ENCODE measurements around the gene MEIOB.
"Not testable (repeated sequence)": the region's sequence is repeated elsewhere in the genome, so short reads cannot be mapped to it uniquely, and the experiment has no call there.

The MEIOB gene

DNA sequence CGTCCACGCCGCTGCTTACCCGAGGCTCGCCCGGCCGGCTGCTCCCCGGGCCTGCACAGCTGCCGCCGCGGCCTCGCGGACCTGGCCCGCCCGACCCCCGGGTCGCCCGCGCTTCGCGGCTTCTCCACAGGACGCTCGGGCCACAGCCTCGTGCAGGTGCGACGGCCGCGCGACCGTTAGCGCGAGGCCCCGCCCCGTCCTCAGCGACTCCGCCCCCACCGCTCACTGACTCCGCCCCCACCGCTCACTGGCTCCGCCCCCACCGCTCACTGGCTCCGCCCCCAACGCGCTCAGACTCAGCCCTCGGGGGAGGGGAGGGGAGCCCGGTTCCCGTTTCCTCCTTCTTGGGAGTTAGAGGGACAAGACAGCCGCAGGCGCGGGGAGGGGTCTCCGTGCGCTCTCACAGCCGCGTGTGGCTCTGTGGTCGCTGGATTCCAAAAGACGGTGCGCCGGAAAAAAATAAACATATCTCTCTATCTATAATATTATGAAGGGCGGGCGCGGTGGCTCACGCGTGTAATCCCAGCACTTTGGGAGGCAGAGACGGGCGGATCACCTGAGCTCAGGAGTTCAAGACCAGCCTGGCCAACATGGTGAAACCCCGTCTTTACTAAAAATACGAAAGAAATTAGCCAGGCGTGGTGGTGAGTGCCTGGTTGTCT, at the start of gene MEIOB:
MEIOB (minus strand) TSS at position 191 of the 662 bp plus-strand sequence. CDS start 3,989 bp downstream, outside the sequence.
- no peak for DNase-seq

- no peak for DNase-seq
These were observed 48.8 kb upstream of the MEIOB start for GRCh38 chr16:1920727-1921171.

DNA sequence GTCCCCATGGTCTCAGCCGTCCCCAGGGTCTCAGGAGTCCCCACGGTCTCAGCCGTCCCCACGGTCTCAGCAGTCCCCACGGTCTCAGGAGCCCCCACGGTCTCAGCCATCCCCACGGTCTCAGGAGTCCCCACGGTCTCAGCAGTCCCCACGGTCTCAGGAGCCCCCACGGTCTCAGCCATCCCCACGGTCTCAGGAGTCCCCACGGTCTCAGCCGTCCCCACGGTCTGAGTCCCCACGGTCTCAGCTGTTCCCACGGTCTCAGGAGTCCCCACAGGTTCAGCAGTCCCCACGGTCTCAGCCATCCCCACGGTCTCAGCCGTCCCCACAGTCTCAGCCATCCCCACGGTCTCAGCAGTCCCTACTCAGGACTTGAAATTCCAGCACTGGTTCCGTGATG, 48.2 kb upstream of the MEIOB start:
- DNase-seq = not testable (repeated sequence)

DNA sequence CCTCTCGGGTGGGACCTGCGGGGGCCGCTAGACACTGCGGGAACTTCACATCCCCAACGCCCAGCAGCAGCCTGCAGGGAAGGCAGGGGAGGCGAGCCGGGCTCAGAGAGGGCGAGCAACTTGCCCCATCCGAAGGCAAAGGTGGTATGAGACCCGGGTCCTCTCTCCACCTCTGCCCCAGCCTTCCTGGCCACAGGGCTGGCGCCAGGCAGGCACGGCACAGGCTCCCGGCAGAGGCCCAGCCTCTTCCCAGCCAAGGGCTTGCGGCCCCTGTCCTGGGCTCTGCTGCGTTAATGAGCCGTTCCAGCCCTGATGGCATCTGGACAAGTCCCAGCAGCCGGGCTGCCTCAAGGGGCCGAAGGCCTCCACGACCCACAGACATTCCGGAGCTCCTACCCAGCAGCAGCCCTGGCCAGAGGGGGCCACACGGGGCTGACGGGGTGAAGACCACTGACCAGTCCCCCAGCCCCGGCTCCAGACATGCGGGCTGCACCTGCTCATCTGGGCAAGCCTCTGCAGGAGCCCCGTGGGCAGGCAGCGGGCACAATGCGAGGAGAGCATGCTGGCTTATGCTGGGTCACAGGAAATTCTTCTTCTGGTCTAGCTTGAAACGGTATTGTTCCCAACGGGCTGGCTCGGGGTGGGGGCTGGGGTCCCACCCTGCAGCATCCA, 47.5 kb upstream of the MEIOB start:
- DNase-seq = no peak

DNA sequence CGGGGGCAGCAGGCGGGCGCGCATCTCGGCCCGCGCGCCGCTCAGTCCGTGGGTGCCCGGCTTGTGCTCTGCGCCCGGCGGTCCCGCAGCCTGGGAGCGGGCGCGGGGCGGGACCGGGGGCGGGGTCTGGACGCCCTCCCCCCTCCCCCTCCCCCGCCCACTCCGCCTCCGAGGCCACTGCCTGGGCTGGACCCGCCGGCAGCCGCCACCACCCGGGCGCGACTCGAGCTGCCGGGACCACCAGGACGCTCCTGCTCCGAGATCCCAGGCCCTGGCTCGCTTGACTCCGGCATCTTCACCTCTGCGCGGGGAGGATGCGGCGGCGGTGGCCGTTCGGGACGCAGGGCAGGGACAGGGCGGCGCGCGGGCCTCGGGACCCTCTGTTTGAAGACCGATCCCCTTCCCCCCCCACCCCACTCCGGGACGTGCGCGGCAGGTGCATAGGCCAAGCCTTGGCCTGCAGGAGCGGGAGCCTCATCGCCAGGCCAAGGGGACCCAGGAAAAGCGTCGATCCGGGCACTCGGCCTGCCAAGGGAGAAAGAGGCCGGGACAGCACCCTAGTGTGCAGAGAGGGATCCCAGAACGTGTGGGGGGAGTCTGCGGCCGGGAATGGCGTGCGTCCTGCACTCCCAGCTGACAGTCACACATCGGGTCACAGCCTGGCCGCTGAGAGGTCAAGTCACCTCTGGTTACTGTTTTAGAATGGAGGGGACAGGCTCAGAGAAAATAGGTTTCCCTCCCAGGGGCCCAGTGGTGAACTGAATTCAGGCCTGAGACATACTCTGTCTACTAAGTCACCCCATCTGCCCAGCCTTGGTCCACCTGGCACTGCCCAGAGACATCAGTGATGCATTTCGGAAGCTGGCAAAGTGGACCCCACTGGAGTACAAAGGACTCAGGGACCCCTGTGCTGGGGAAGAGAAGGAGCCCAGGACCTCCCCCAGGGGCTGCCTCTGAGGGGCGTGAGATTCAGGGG, 46.7 kb upstream of the MEIOB start, which contains the start of gene HS3ST6:
HS3ST6 (minus strand) TSS at position 65 of the 976 bp plus-strand sequence. CDS start 92 bp downstream, outside the sequence.
- DNase-seq = no peak

DNA sequence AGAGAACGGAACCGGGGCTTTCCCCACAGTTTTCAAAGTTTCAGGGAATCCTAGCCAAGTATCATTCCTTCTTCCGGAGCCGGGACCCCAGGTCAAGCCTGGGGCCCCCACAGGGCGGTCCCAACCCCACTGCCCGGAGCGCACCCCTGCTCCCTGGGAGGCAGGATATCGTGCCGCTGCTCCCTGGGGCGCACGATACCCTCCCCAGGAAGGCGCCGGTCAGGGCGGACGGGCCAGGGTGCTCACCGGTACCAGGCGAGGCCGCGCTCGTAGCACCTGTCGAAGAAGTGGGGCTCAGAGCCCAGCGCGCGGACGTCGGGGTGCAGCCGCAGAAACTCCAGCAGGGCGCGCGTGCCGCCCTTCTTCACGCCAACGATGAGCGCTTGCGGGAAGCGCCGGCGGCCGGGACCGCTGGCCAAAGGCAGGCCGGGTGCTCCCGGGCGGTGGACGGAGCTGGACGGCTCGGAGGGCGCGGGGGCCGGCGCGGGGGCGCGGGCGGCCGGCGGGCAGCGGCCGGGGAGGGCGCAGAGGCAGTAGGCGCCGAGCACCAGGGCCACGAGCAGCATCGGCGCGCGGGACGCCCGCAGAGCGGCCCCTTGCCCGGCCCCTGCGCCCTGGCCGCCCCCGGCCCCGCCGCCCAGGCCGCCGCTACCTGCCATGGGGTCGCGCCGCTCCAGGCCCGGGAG, 45.8 kb upstream of the MEIOB start:
- DNase-seq = no peak

- no peak for DNase-seq
These were observed 45.2 kb upstream of the MEIOB start for GRCh38 chr16:1917056-1917664.

DNA sequence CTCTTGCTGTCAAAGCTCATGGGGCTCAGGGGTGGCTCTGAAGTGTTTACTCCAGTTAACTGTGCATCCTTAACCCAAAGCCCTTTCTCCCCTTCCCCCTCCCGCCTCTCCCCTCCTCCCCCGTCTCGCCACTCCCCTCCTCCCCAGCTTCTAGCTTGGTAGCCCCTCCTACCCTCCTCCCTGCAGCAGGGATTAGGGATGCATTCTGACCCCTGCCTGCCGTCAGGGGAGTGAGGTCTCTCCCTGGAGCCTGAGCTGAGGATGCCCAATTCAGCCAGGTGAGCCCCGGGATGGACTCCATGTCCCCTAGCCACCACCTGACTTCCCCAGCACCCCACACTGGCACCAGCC, 44.7 kb upstream of the MEIOB start:
- DNase-seq = no peak

DNA sequence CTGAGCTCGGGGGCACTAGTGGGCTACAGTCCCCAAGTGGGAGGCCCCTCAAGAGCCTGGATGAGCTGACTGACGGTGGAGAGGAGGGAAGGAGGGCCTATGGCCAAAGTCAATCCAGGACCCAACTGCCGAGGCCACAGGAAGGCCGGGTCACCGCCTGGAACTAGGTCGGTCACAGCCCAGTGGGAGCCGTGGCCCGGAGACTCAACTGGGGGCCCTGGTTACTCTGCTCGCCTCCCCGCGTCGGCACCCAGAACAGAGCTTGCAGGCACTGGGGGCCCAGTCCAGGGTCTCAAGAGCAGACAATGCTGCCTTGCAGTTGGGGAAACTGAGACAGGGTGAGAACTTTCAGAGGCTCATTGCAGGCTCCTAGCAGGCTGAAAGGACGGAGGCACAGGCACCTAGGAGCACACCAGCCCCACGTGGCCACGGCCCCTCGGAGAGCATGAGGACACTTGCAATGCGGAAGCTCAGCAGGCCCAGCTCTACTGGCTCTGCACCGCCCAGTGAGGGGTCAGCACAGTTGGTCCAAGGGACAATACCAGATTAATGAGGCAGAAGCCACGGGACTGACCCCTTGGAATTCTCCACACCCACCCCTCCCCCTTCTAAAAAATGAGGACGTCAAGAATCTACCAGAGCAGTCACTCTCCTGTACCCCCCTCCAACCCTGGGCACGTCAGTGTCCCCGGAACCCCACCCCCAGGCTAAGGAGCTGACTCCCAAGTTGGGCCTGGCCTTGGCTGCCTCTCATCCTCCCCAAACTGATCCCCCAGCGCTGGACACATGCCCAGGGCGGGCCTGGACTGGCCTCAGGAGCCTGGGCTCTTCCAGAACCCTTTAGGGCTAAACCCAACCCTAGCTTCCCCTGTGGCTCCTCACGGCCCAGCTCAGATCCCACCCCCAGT, 44.0 kb upstream of the MEIOB start:
- no peak for DNase-seq

GRCh38 chr16:1914988-1915387, 43.0 kb upstream of the MEIOB start:
- DNase-seq = no peak

DNA sequence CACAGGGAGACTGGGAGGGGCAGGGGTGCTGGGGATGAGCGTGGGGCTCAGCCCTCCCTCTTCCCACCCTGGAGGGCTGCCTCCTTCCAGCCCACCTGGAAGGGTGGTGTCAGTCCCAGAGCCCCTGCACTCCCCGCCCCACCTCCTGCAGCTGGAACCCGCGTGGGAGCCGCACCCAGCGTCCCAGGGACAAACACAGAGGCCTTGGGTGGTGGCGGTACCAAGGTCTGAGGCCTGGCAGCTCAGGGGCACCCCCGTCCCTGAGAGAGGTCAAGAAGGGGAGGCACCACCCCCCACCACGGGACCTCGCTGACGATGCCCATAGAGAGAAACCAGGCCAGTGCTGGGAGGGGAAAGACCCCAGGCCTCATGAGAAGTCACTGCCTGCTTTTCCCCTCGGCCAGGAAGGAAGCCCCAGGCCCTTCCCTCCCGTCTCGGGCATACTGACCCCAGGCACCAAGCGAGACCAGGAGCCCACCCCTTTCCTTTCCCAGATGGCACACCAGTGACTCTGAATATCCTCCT, 42.2 kb upstream of the MEIOB start:
- no peak for DNase-seq

GRCh38 chr16:1913327-1914083, 41.5 kb upstream of the MEIOB start:
- DNase-seq = no peak

GRCh38 chr16:1912215-1912543, 40.2 kb upstream of the MEIOB start:
- DNase-seq = no peak

DNA sequence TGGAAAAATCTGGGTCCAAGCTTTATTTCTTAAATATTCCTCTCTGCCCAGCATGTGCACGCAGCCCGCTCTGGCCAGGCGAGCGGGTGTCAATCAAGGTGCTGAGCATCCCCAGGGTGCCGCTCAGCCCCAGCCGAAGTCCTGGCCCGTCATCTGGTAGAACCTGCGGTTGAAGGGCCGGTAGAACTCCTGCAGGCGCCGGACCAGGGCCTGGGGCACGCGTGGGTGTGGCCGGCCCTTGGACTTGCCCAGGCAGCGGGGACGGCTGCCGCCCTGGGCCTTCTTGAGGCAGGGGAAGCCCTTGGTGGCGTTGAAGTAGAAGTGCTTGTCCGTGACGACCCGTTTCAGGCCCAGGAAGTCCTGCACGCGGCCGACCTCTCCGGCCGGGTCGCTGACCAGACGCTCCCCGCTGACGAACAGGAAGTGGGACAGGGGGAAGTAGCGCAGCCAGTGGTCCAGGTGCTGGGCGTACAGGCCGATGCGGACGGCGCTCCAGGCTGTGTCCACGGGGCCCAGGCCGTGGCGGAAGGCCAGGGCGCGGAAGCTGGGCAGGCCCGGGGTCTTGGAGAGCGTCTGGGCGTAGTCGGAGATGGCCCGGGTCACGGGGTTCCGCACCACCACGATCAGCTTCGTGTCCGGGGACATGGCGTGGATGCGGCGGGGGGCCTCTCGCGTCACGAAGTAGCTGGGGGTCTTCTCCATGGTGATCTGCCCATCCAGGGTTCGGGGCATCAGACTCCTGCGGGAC, 39.7 kb upstream of the MEIOB start:
- no peak for DNase-seq

DNA sequence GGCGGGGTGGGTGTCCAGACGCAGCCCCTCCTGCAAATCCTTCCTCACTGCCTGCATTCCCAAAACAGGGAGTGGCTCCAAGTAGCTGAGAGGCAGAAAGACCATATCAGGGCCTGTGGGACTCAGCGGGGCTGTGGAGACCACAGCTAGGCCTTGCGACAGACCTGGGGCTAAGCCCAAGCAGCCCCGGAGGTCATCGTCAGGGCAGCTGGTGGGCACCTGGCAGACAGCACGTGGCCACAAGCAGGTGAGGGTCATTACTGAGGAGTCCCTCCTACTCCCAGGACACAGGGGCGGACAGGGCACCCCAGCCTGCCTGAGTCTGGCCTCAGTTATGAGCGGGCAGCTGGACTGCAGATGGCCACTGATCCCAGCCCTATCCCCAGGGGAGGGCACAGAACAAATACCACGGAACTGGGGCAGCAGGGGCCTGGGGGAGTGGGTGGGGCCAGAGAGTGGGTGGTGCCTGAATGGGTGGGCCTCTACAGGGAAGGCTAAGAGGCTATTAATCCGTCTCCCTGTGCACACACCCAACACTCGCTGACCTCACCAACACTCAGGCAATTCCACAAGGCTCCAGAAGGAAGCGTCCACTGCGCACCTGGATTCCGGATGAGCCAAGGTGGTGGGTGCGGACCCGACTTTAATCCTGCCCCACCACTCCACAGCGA, 37.7 kb upstream of the MEIOB start:
- no peak for DNase-seq

DNA sequence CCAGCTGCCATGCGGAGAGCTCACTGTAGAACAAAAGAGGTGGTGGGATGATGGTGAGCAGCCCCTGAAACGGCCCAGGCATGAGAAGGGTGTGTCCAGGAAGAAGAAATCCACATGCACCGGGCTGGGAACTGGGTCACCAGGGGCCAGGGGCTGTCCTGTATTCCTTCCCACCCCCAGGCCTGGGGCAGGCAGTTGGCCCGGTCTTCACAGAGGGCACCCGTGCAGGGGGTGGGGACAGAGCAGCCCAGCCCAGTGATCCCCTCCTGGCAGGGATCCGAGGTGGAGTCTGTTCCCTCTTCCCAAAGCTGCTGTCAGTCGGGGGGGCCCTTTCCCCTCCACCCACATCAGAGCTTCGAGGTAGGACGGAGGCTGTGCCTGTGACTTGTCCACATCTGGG, 37.0 kb upstream of the MEIOB start:
- DNase-seq = no peak

GRCh38 chr16:1908184-1908583, 36.2 kb upstream of the MEIOB start:
- no peak for DNase-seq

DNA sequence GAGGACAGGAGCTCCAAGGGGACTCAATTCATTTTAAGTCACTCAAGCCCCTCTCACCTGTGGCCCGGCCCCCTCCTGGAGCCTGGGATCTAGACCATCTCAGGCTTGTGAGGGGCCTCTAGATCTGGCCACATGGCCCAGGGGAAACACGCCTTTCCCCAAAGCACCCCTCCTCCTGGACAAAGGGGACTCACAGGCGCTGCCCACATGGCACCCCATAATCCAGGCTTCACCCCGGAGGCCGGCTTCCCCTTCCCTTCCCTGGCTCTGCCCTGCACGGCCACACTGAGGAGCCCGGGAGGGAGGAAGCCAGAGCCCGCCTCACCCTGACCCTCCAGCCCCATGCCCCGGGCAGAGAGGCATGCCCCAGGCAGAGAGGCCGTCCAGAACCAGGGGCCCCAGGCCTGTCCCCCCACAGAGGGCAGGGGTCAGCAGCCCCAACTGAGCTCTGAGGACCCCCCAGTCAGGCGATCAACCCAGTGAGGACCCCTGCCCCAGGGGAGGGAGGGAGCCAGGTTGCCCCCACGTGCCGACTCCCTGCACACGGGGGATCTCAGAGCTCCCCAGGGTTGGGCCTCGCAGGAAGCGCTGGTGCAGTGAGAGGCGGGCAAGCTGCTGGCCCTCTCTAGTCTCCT, 35.4 kb upstream of the MEIOB start:
- no peak for DNase-seq

DNA sequence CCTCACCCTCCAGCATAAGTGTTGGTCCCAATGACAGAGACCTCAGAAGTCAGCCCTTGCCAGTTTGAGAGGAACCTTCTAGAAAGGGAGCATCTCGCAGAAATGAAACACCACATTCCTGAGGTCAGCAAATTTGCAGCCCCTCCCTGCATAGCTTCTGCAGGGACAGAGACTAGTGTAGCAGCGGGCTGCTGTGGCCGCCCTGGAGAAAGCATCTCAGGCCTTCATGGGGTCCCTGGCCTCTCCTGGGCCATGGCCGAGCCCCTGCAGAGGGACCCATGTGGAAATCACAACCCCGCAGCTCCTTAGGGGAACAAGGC, 34.8 kb upstream of the MEIOB start:
- DNase-seq = no peak

Data from CD4-positive, alpha-beta T cell treated with Interleukin-4 for 4 hours (primary cell).